Measurements from ENCODE around the gene SAT2. TPM values are rescaled to one million over a fixed set of nuclear protein-coding genes. Genes with fewer than 3 reads are reported as not detected.

Gene SAT2
- total RNA-seq, 1 donor from 2014 or later: 73.6 TPM

DNA sequence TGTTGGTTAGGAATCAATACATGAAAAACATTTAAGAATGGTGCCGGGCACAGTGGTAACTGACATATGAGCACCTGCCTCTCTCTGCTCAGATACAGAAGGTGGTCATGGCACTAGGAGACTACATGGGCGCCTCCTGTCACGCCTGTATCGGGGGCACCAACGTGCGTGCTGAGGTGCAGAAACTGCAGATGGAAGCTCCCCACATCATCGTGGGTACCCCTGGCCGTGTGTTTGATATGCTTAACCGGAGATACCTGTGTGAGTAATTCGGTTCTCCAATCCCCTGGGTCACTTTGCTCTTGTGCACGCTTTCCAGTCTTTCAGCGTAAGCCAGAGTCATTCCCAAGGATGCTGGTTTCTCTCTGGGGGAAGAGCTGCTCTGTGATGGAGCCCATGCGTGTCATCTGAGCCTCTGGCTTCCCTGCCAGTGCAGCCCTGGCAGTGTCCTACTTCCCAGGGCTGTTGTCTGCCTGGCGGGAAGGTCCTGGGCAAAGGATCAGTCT is 51.1 kb downstream of the SAT2 start:
- no peak for DNase-seq (ENCODE audit: low spot score)

Other genes starting within 250 kb of the SAT2 start
- gene TNK1, start 246.7 kb downstream of the SAT2 start, total RNA-seq: 0.71 TPM
- gene PLSCR3, start 233.3 kb downstream of the SAT2 start, total RNA-seq: 42.6 TPM
- gene TMEM256, start 223.7 kb downstream of the SAT2 start, total RNA-seq: 68.7 TPM
- 21.0 TPM for gene NLGN2, start 220.0 kb downstream of the SAT2 start, total RNA-seq
- not detected for gene SPEM1, start 207.5 kb downstream of the SAT2 start, total RNA-seq
- not detected for gene SPEM2, start 202.2 kb downstream of the SAT2 start, total RNA-seq
- not detected for gene SPEM3, start 199.0 kb downstream of the SAT2 start, total RNA-seq
- 3.2 TPM for gene TMEM102, start 192.4 kb downstream of the SAT2 start, total RNA-seq
- gene FGF11, start 188.3 kb downstream of the SAT2 start, total RNA-seq: 2.4 TPM
- 6.8 TPM for gene CHRNB1, start 182.8 kb downstream of the SAT2 start, total RNA-seq
- 72.5 TPM for gene ZBTB4, start 148.2 kb downstream of the SAT2 start, total RNA-seq
- gene SLC35G6, start 146.4 kb downstream of the SAT2 start, total RNA-seq: not detected
- 102 TPM for gene POLR2A, start 143.5 kb downstream of the SAT2 start, total RNA-seq
- gene TNFSF12, start 78.8 kb downstream of the SAT2 start, total RNA-seq: 43.0 TPM
- 26.3 TPM for gene TNFSF13, start 69.1 kb downstream of the SAT2 start, total RNA-seq
- 48.7 TPM for gene SENP3, start 65.9 kb downstream of the SAT2 start, total RNA-seq
- gene CD68, start 48.2 kb downstream of the SAT2 start, total RNA-seq: 286 TPM
- gene MPDU1, start 44.0 kb downstream of the SAT2 start, total RNA-seq: 55.2 TPM
- gene SOX15, start 37.7 kb downstream of the SAT2 start, total RNA-seq: not detected
- gene FXR2, start 12.9 kb downstream of the SAT2 start, total RNA-seq: 36.1 TPM
- gene SHBG, start 2.3 kb upstream of the SAT2 start, total RNA-seq: 0.71 TPM
- gene ATP1B2, start 23.1 kb upstream of the SAT2 start, total RNA-seq: 1.4 TPM
- 42.3 TPM for gene TP53, start 59.7 kb upstream of the SAT2 start, total RNA-seq
- gene WRAP53, start 60.7 kb upstream of the SAT2 start, total RNA-seq: 4.9 TPM
- gene EFNB3, start 77.4 kb upstream of the SAT2 start, total RNA-seq: 0.58 TPM
- gene DNAH2, start 89.9 kb upstream of the SAT2 start, total RNA-seq: 0.26 TPM
- 92.5 TPM for gene KDM6B, start 206.4 kb upstream of the SAT2 start, total RNA-seq
- 34.2 TPM for gene TMEM88, start 227.2 kb upstream of the SAT2 start, total RNA-seq
- 68.3 TPM for gene NAA38, start 229.7 kb upstream of the SAT2 start, total RNA-seq
- 16.7 TPM for gene CYB5D1, start 230.2 kb upstream of the SAT2 start, total RNA-seq

All from mesenteric fat pad (tissue), 1 donor.